ENCODE results near the gene DOCK2. TPM values are rescaled to one million over a fixed set of nuclear protein-coding genes. Genes with fewer than 3 reads are reported as not detected.

Gene DOCK2
- polyA plus RNA-seq, 2 of the 4 experiments (the other 2 are of a cell fraction): 2.1 to 4.6 TPM

DNA sequence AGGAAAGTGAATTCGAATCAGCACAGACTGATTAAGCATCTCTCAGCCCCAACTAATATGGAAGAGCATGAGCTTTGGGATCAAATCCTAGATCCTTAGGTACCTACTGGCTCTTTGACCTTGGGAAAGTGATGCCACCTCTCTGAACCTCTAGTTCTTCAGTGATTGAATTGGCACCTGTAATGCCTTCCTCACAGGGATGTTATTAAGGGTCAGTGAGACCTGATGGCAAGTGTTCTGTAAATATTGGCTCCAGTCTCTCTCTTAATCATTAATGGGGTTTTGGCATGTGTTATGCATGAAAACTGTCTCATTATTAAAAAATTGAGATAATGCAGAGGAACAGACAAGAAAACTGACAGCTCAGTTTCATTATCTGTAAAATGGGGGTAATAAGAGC, 227.4 kb downstream of the DOCK2 start:
- Histone ChIP-seq H3K4me1 (no peaks in the 10 kb centered on the region), H3K27ac (no peak overlapping the region), H3K9me3 (no peaks in the 10 kb centered on the region), H3K4me3 (no peak overlapping the region), H3K4me2 (no peak overlapping the region)
- WGBS (ENCODE audit: missing lambda C conversion rate): 33% methylated on average over 1 of the region's 1 CpG
- FAIRE-seq (no peak), ATAC-seq (no peak), DNase-seq (ENCODE audit: low read depth in 1 of 2, low spot score in 1 of 2) (no peak)
- CTCF ChIA-PET: no interaction called here
- no peak for TF ChIP-seq MYC (IDR thresholded peaks at IDR 0.05; ENCODE audit: borderline replicate concordance, low read length)
- TF ChIP-seq ESRRA (IDR thresholded peaks at IDR 0.05; ENCODE audit: borderline replicate concordance, low read length): no peak
- no peak for TF ChIP-seq JUN (IDR thresholded peaks at IDR 0.05)
- TF ChIP-seq NPAS2 (CRISPR knock-in tag; IDR thresholded peaks at IDR 0.05; ENCODE audit: borderline replicate concordance): no peak
- no peak for TF ChIP-seq RAD21 (conservative IDR thresholded peaks at IDR 0.05 in 1 of 2, IDR thresholded peaks at IDR 0.05 in 1 of 2)
- TF ChIP-seq, protein P1, sequence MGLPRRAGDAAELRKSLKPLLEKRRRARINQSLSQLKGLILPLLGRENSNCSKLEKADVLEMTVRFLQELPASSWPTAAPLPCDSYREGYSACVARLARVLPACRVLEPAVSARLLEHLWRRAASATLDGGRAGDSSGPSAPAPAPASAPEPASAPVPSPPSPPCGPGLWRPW (IDR thresholded peaks at IDR 0.05): no peak
- no peak for TF ChIP-seq MAZ (IDR thresholded peaks at IDR 0.05; ENCODE audit: borderline replicate concordance, low read depth, low read length)
- no peak for TF ChIP-seq CHD4 (IDR thresholded peaks at IDR 0.05; ENCODE audit: borderline replicate concordance)
- no peak for TF ChIP-seq PHF8 (IDR thresholded peaks at IDR 0.05; ENCODE audit: borderline replicate concordance, low read depth)
- no peak for TF ChIP-seq SMC3 (IDR thresholded peaks at IDR 0.05)
- TF ChIP-seq RCOR1 (IDR thresholded peaks at IDR 0.05; ENCODE audit: low read depth, low read length): no peak
- TF ChIP-seq, protein P2, sequence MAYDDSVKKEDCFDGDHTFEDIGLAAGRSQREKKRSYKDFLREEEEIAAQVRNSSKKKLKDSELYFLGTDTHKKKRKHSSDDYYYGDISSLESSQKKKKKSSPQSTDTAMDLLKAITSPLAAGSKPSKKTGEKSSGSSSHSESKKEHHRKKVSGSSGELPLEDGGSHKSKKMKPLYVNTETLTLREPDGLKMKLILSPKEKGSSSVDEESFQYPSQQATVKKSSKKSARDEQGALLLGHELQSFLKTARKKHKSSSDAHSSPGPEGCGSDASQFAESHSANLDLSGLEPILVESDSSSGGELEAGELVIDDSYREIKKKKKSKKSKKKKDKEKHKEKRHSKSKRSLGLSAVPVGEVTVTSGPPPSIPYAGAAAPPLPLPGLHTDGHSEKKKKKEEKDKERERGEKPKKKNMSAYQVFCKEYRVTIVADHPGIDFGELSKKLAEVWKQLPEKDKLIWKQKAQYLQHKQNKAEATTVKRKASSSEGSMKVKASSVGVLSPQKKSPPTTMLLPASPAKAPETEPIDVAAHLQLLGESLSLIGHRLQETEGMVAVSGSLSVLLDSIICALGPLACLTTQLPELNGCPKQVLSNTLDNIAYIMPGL (CRISPR knock-in tag; IDR thresholded peaks at IDR 0.05; ENCODE audit: borderline replicate concordance): no peak
- TF ChIP-seq, protein P3, sequence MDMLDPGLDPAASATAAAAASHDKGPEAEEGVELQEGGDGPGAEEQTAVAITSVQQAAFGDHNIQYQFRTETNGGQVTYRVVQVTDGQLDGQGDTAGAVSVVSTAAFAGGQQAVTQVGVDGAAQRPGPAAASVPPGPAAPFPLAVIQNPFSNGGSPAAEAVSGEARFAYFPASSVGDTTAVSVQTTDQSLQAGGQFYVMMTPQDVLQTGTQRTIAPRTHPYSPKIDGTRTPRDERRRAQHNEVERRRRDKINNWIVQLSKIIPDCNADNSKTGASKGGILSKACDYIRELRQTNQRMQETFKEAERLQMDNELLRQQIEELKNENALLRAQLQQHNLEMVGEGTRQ (IDR thresholded peaks at IDR 0.05): no peak
- TF ChIP-seq EHF (CRISPR knock-in tag; IDR thresholded peaks at IDR 0.05): no peak
- TF ChIP-seq, protein P4, sequence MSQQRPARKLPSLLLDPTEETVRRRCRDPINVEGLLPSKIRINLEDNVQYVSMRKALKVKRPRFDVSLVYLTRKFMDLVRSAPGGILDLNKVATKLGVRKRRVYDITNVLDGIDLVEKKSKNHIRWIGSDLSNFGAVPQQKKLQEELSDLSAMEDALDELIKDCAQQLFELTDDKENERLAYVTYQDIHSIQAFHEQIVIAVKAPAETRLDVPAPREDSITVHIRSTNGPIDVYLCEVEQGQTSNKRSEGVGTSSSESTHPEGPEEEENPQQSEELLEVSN (IDR thresholded peaks at IDR 0.05; ENCODE audit: borderline replicate concordance, low read depth): no peak
- TF ChIP-seq, protein P5, sequence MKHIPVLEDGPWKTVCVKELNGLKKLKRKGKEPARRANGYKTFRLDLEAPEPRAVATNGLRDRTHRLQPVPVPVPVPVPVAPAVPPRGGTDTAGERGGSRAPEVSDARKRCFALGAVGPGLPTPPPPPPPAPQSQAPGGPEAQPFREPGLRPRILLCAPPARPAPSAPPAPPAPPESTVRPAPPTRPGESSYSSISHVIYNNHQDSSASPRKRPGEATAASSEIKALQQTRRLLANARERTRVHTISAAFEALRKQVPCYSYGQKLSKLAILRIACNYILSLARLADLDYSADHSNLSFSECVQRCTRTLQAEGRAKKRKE (CRISPR knock-in tag; IDR thresholded peaks at IDR 0.05; ENCODE audit: low read depth): no peak
- no peak for TF ChIP-seq ZC3H11A (IDR thresholded peaks at IDR 0.05)
- POLR2A ChIA-PET: no interaction called here

DNA sequence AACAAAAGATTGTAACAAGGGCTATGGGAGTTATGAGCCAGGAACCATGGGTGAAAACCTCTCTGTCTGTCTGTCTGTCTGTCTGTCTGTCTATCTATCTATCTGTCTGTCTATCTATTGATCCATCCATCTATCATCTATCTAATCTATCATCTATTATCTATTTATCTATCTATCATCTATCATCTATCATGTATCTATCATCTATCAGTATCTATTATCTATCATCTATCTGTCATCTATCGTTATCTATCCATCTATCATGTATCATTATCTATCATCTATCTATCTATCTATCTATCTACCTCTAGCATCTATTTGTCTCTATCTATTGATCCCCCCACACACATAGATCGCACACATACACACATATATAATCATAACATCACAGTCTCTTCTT, 230.3 kb downstream of the DOCK2 start:
- H3K4me3 ChIP-seq: no peak overlapping the region
- 84% methylated on average over 2 of the region's 2 CpGs for WGBS (ENCODE audit: missing lambda C conversion rate)
- H3K9me3 ChIP-seq: no peaks in the 10 kb centered on the region
- ATAC-seq (no peak), DNase-seq (ENCODE audit: low read depth in 1 of 2, low spot score in 1 of 2) (no peak), FAIRE-seq (no peak)
- H3K4me2 ChIP-seq: no peak overlapping the region
- CTCF ChIA-PET: no interaction called here
- POLR2A ChIA-PET: no interaction called here
- no peaks in the 10 kb centered on the region for H3K4me1 ChIP-seq
- no peak overlapping the region for H3K27ac ChIP-seq
- TF ChIP-seq SMC3 (IDR thresholded peaks at IDR 0.05) (no peak), FOSB (CRISPR knock-in tag; IDR thresholded peaks at IDR 0.05) (no peak), POLR2AphosphoS2 (conservative IDR thresholded peaks at IDR 0.05; ENCODE audit: low read length) (no peak), CBX2 (IDR thresholded peaks at IDR 0.05; ENCODE audit: borderline replicate concordance, low read depth) (no peak), BHLHE40 (IDR thresholded peaks at IDR 0.05; ENCODE audit: low read depth, low read length) (no peak), ZNF302 (CRISPR knock-in tag; IDR thresholded peaks at IDR 0.05) (no peak), SREBF2 (IDR thresholded peaks at IDR 0.05) (no peak), FOXS1 (CRISPR knock-in tag; IDR thresholded peaks at IDR 0.05) (no peak), JUN (IDR thresholded peaks at IDR 0.05) (no peak), RFX5 (IDR thresholded peaks at IDR 0.05) (no peak), NPAS2 (CRISPR knock-in tag; IDR thresholded peaks at IDR 0.05; ENCODE audit: borderline replicate concordance) (no peak), NFE2L2 (conservative IDR thresholded peaks at IDR 0.05; ENCODE audit: low read length) (no peak)
- TF ChIP-seq, protein P6, sequence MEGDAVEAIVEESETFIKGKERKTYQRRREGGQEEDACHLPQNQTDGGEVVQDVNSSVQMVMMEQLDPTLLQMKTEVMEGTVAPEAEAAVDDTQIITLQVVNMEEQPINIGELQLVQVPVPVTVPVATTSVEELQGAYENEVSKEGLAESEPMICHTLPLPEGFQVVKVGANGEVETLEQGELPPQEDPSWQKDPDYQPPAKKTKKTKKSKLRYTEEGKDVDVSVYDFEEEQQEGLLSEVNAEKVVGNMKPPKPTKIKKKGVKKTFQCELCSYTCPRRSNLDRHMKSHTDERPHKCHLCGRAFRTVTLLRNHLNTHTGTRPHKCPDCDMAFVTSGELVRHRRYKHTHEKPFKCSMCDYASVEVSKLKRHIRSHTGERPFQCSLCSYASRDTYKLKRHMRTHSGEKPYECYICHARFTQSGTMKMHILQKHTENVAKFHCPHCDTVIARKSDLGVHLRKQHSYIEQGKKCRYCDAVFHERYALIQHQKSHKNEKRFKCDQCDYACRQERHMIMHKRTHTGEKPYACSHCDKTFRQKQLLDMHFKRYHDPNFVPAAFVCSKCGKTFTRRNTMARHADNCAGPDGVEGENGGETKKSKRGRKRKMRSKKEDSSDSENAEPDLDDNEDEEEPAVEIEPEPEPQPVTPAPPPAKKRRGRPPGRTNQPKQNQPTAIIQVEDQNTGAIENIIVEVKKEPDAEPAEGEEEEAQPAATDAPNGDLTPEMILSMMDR (IDR thresholded peaks at IDR 0.05): no peak
- TF ChIP-seq, protein P2 (CRISPR knock-in tag; IDR thresholded peaks at IDR 0.05; ENCODE audit: borderline replicate concordance): no peak
- TF ChIP-seq, protein P7, sequence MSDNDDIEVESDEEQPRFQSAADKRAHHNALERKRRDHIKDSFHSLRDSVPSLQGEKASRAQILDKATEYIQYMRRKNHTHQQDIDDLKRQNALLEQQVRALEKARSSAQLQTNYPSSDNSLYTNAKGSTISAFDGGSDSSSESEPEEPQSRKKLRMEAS (IDR thresholded peaks at IDR 0.05): no peak

Measured in A549 (cell line).